Body of pancreas (tissue), 4 donors: ENCODE results near the gene WDR19. TPM values are rescaled to one million over a fixed set of nuclear protein-coding genes. Genes with fewer than 3 reads are reported as not detected.
A peak's percentile ranks its signal among the peaks of the same experiment; 100 is the strongest.

Source experiments
- ATAC-seq: fragments of 150-250 bp; one replicate; pipeline ENCODE4 v1.9.1; 2016
- DNase-seq, 4 donors: peaks; one replicate each; pipeline ENCODE4 v3.0.0-alpha.2; 2019
- H3K27ac ChIP-seq, 4 donors: fragments of 200-600 bp; sonication (generic); 1 replicate in 3 of 4; 2 replicates in 1 of 4; pipeline versions ENCODE4 v1.5.1 to v1.6.1; 2016 to 2019; ENCODE audit warnings: mild to moderate bottlenecking in 1 of 4, mixed read lengths in 1 of 4, moderate library complexity in 1 of 4
- H3K27me3 ChIP-seq, 2 donors: fragments of 200-600 bp; sonication (generic); one replicate each; pipeline ENCODE4 v1.6.0; 2016; ENCODE audit warnings: mild to moderate bottlenecking in 1 of 2
- H3K36me3 ChIP-seq, 2 donors: fragments of 200-600 bp; sonication (generic); replicated peaks in 1 of 2; 2 replicates each; pipeline ENCODE4 v1.5.1; 2016; ENCODE audit warnings: low read depth in 2 of 2; ENCODE audit not compliant: insufficient read depth in 1 of 2
- H3K4me1 ChIP-seq: fragments of 200-600 bp; sonication (generic); one replicate; pipeline ENCODE4 v1.6.0; 2016
- H3K4me3 ChIP-seq, 2 donors: fragments of 200-600 bp; sonication (generic); 1 replicate in 1 of 2; 2 replicates in 1 of 2; pipeline ENCODE4 v1.5.1; 2016 to 2019
- H3K9me3 ChIP-seq, 3 donors: fragments of 200-600 bp; sonication (generic); 1 replicate in 2 of 3; 2 replicates in 1 of 3; pipeline ENCODE4 v1.5.1; 2016
- POLR2A ChIP-seq, 3 donors: fragments of 450-650 bp; IDR thresholded peaks; one replicate each; pipeline ENCODE4 v1.6.1; 2016; ENCODE audit warnings: antibody characterized with exemption in 3 of 3, mild to moderate bottlenecking in 2 of 3
- WGBS, 2 donors: methylation state at CpG; one replicate each; pipeline ENCODE4 v1.1.5; 2017; 5-methylcytosine and 5-hydroxymethylcytosine counted together
- intact Hi-C: fragments of 100-400 bp; cut with DNase I; formaldehyde crosslinking; loops from one replicate; pipeline ENCODE4 v1.15.1; 2023
- total RNA-seq, 2 donors: library from RNA; depleted of rRNA; stranded (reverse); fragments of >200 nt; gene quantifications; one replicate each; pipeline ENCODE4 v1.1.0, GENCODE V29; 2016
- TF ChIP-seq, protein P1 (sequence below), 7 experiments: fragments of 450-650 bp in 4 of 7; fragments of 200-600 bp in 3 of 7; sonication (generic) in 3 of 7; IDR thresholded peaks; one replicate each; pipeline ENCODE4 v1.5.1; 2016 to 2019; ENCODE audit warnings: antibody characterized with exemption in 7 of 7

WDR19 gene
- total RNA-seq, 2 donors from 2014 or later: 32.9 to 84.0 TPM

DNA sequence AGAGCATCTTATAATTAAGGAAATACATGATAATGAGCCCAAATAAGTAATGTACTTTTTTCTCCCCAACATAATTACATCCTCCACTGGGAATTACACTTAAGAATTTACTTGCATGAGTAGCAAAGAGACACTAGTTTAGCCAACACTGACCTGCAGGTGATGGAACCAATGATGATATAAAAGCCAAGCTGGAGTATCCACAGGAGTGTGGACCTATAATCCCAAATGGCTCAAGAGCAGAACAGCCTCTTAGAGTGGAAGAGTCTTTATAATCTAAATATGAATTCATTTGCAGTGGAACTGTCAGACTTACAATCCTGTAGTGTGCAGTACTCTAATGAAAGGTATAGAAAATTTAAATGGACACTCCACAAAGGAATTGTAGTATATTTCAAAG, 22.2 kb downstream of the WDR19 start:
- Histone ChIP-seq H3K4me3 (no peak overlapping the region), H3K27ac (no peak overlapping the region), H3K27me3 (no peaks in the 10 kb centered on the region), H3K9me3 (no peaks in the 10 kb centered on the region), H3K36me3 (peaks cover 0 to 7% of the 10 kb centered on the region in 2 donors), H3K4me1 (no peaks in the 10 kb centered on the region)
- ATAC-seq (no peak), DNase-seq (no peak)
- intact Hi-C loops: no loop called here
- TF ChIP-seq, protein P1, sequence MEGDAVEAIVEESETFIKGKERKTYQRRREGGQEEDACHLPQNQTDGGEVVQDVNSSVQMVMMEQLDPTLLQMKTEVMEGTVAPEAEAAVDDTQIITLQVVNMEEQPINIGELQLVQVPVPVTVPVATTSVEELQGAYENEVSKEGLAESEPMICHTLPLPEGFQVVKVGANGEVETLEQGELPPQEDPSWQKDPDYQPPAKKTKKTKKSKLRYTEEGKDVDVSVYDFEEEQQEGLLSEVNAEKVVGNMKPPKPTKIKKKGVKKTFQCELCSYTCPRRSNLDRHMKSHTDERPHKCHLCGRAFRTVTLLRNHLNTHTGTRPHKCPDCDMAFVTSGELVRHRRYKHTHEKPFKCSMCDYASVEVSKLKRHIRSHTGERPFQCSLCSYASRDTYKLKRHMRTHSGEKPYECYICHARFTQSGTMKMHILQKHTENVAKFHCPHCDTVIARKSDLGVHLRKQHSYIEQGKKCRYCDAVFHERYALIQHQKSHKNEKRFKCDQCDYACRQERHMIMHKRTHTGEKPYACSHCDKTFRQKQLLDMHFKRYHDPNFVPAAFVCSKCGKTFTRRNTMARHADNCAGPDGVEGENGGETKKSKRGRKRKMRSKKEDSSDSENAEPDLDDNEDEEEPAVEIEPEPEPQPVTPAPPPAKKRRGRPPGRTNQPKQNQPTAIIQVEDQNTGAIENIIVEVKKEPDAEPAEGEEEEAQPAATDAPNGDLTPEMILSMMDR (IDR thresholded peaks at IDR 0.05): no peak
- TF ChIP-seq POLR2A (IDR thresholded peaks at IDR 0.05): no peak

DNA sequence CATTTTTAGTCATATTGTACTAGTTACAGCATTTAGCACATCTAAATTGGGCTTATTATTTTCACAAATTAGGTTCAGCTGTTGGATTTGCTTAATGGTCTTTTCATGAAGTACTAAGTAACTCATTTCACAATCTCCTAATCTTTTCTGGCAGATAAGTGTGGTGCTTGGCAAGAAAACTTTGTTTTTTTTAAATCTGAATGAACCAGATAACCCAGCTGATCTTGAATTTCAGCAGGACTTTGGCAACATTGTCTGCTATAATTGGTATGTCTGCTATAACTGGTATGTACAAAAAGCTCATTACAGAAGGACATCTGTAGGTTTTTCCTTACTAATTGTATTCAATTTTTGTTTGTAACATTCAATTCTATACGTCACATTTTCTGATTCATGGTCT, 22.7 kb downstream of the WDR19 start:
- DNase-seq: no peak
- H3K27ac ChIP-seq: no peak overlapping the region
- no peak for ATAC-seq
- no peaks in the 10 kb centered on the region for H3K4me1 ChIP-seq
- H3K27me3 ChIP-seq: no peaks in the 10 kb centered on the region
- intact Hi-C loops: no loop called here
- 70 to 87% methylated on average over 1 of the region's 1 CpG for WGBS, 2 donors
- peaks cover 0 to 7% of the 10 kb centered on the region in 2 donors for H3K36me3 ChIP-seq
- no peaks in the 10 kb centered on the region for H3K9me3 ChIP-seq
- no peak overlapping the region for H3K4me3 ChIP-seq
- TF ChIP-seq POLR2A (IDR thresholded peaks at IDR 0.05): no peak
- TF ChIP-seq, protein P1 (IDR thresholded peaks at IDR 0.05): no peak

DNA sequence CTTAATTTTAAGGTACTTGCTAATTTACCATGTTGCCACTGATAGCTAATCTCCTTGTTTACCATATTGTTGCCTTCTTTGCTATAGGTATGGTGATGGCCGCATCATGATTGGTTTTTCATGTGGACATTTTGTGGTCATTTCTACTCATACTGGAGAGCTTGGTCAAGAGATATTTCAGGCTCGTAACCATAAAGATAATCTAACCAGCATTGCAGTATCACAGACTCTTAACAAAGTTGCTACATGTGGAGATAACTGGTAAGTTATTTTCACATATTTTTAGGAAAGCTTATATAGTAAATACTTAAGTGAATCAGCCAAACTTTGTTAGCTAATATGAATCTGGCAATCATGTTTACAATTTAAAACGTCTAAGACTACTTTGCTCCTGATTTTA, 23.1 kb downstream of the WDR19 start:
- Histone ChIP-seq H3K4me1 (no peaks in the 10 kb centered on the region), H3K9me3 (no peaks in the 10 kb centered on the region), H3K4me3 (no peak overlapping the region), H3K27me3 (no peaks in the 10 kb centered on the region), H3K27ac (no peak overlapping the region), H3K36me3 (peaks cover 0 to 4% of the 10 kb centered on the region in 2 donors)
- ATAC-seq (no peak), DNase-seq (no peak)
- no peak for TF ChIP-seq POLR2A (IDR thresholded peaks at IDR 0.05)
- TF ChIP-seq, protein P1 (IDR thresholded peaks at IDR 0.05): no peak
- WGBS, 2 donors: 86 to 87% methylated on average over 3 of the region's 3 CpGs
- intact Hi-C loops: no loop called here

DNA sequence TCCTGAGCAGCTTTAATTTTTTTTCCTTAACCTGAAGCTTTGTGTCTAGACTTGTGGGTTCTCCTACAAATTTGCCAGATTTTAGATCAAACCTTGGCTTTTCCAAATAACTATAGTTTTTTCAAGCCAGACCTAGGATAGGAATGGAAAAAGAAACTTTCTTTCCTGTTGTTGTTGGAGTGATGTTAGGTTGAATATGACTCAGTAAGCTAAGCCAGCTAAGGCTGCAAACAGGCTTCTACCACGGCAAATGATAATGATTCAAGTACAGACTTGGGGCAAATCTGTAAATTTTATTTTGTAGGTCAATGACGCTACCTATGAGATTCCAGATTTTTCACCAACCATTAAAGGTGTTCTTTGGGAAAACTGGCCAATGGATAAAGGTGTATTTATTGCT, 45.6 kb downstream of the WDR19 start:
- Histone ChIP-seq H3K4me3 (no peak overlapping the region), H3K4me1 (peaks cover 14% of the 10 kb centered on the region), H3K27ac (peak overlapping the region in 2 of 4 donors; percentile 13 to 21), H3K27me3 (no peaks in the 10 kb centered on the region), H3K9me3 (no peaks in the 10 kb centered on the region), H3K36me3 (no peaks in the 10 kb centered on the region)
- TF ChIP-seq, protein P1 (IDR thresholded peaks at IDR 0.05): no peak
- TF ChIP-seq POLR2A (IDR thresholded peaks at IDR 0.05): no peak
- ATAC-seq: no peak
- 32 to 49% methylated on average over 2 of the region's 2 CpGs for WGBS, 2 donors
- intact Hi-C loops: no loop called here
- DNase-seq: no peak

DNA sequence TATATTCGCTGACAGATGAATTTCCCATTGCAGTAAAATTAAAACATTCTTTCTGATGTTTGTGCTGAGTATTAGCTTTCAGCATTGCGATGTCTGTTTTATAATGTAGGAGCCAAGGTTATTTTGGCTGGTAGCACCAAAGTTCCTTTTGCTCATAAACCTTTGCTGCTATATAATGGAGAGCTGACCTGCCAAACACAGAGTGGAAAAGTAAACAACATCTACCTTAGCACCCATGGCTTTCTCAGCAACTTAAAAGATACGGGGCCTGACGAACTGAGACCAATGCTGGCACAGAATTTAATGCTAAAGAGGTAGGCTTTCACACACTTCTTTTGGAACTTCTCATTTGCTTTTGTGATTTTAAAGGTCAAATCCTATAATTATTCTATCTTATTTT, 46.0 kb downstream of the WDR19 start:
- Histone ChIP-seq H3K4me1 (peaks cover 14% of the 10 kb centered on the region), H3K4me3 (no peak overlapping the region), H3K27ac (peak overlapping the region in 2 of 4 donors; percentile 13 to 21), H3K27me3 (no peaks in the 10 kb centered on the region), H3K9me3 (no peaks in the 10 kb centered on the region), H3K36me3 (no peaks in the 10 kb centered on the region)
- no peak for TF ChIP-seq POLR2A (IDR thresholded peaks at IDR 0.05)
- TF ChIP-seq, protein P1 (IDR thresholded peaks at IDR 0.05): no peak
- ATAC-seq (no peak), DNase-seq (peak in 2 of 4 donors; percentile 7 to 19)
- intact Hi-C loops: no loop called here
- 36 to 51% methylated on average over 4 of the region's 4 CpGs for WGBS, 2 donors
